Endodermal cell (in vitro differentiated cells): ENCODE data around the gene MEX3D. TPM values are rescaled to one million over a fixed set of nuclear protein-coding genes. Genes with fewer than 3 reads are reported as not detected.
"Not testable (repeated sequence)": the region's sequence is repeated elsewhere in the genome, so short reads cannot be mapped to it uniquely, and the experiment has no call there.

Experiments used
- DNase-seq: peaks from one replicate; pipeline ENCODE4 v3.0.0-alpha.2; 2017
- H3K27ac ChIP-seq: 2 replicates; pipeline ENCODE4 v1.5.1; 2013; ENCODE audit warnings: mild to moderate bottlenecking, low read depth, low read length, moderate library complexity
- H3K27me3 ChIP-seq: 2 replicates; pipeline ENCODE4 v1.6.1; 2013; ENCODE audit warnings: mild to moderate bottlenecking, low read length, moderate library complexity; ENCODE audit not compliant: insufficient read depth, control insufficient read depth, poor library complexity, severe bottlenecking
- H3K36me3 ChIP-seq: 2 replicates; pipeline ENCODE4 v1.7.0; 2013; ENCODE audit warnings: mild to moderate bottlenecking, low read length, moderate library complexity; ENCODE audit not compliant: control insufficient read depth, insufficient read depth
- H3K4me1 ChIP-seq: one replicate; pipeline ENCODE4 v1.7.0; 2013; ENCODE audit warnings: low read length; ENCODE audit not compliant: control insufficient read depth, insufficient read depth
- H3K4me3 ChIP-seq: 2 replicates; pipeline ENCODE4 v1.5.1; 2013; ENCODE audit warnings: mild to moderate bottlenecking, low read length, moderate library complexity
- H3K9ac ChIP-seq: 2 replicates; pipeline ENCODE4 v1.6.1; 2013; ENCODE audit warnings: mild to moderate bottlenecking, low read length, moderate library complexity; ENCODE audit not compliant: poor library complexity, severe bottlenecking; ENCODE audit errors: extremely low read depth
- H3K9me3 ChIP-seq: 2 replicates; pipeline ENCODE4 v1.6.1; 2013; ENCODE audit warnings: mild to moderate bottlenecking, low read length, moderate library complexity; ENCODE audit not compliant: control insufficient read depth
- H3K27ac Mint-ChIP-seq: 2 replicates; pipeline ENCODE4 v1.8.0; 2020; ENCODE audit warnings: mixed read lengths
- H3K27me3 Mint-ChIP-seq: 2 replicates; pipeline ENCODE4 v1.8.0; 2021; ENCODE audit warnings: mild to moderate bottlenecking, mixed read lengths; ENCODE audit not compliant: insufficient read depth
- H3K36me3 Mint-ChIP-seq: 2 replicates; pipeline ENCODE4 v1.8.0; 2020; ENCODE audit warnings: low read depth, mixed read lengths
- H3K4me1 Mint-ChIP-seq: 2 replicates; pipeline ENCODE4 v1.8.0; 2020; ENCODE audit warnings: mixed read lengths
- H3K4me3 Mint-ChIP-seq: 2 replicates; pipeline ENCODE4 v1.8.0; 2020; ENCODE audit warnings: mild to moderate bottlenecking, moderate library complexity, mixed read lengths
- H3K9me3 Mint-ChIP-seq: 2 replicates; pipeline ENCODE4 v1.8.0; 2020; ENCODE audit warnings: mild to moderate bottlenecking, mixed read lengths
- WGBS, 2 experiments: methylation state at CpG; one replicate each; pipeline versions ENCODE4 v1.1.5 to v1.1.7; 2013; ENCODE audit warnings: missing lambda C conversion rate in 2 of 2, mixed read lengths in 1 of 2; ENCODE audit not compliant: insufficient coverage in 1 of 2, insufficient read length in 1 of 2; 5-methylcytosine and 5-hydroxymethylcytosine counted together
- total RNA-seq, 2 donors: library from RNA; stranded (reverse); fragmentation: NEBNext Ultra II Directional in 1 of 2; extraction: Animal tissue kit (Norgen Biotek cat#: 25700) in 1 of 2; gene quantifications; 2 replicates in 1 of 2; 3 replicates in 1 of 2; pipeline ENCODE4 v1.2.1, GENCODE V29; 2021
- TF ChIP-seq, protein P1 (sequence below): fragments of 200-600 bp; sonication (generic); conservative IDR thresholded peaks from 2 replicates; pipeline ENCODE4 v1.5.0; 2021; ENCODE audit warnings: antibody characterized with exemption, mild to moderate bottlenecking

Gene MEX3D
- total RNA-seq, 2 donors from 2014 or later = 94.1 to 103 TPM

DNA sequence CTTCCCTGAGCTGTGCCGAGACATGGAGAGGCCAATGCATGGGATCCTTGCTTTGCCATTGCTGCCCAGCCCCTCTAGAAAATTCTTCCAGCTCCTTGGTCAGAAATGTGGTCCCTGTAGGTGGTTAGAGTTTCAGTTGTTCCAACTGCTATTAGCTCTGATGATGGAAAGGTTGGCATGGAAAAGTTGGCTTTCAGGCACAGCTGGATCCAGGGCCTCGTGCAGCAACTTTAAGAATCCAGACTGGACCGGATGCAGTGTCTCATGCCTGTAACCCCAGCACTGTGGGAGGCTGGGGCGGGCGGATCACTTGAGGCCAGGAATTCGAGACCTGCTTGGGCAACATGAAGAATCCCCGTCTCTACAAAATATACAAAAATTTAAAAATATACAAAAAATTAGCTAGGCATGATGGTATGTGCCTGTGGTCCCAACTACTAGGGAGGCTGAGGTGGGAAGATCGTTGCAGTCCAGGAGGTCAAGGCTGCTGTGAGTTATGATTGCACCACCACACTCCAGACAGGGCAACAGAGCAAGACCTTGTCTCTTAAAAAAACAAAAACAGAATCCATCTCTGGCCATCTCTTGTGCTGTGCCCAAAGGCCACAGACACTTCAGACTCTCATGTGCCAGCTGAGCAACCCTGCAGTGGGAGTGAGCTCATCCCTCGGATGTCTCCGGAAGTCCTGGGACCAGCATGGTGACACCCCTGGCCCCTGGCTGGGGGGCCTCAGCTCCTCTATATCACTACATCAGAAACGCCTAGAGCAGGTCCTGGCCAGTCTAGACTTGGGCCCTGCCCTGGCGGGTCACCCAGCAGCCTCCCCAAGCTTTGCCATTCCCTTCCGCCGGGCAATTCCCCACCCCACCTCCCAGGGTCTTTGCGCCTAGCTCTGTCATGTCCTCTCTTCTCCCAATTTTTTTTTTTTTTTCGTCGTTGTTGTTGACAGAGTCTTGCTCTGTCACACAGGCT lies 16.8 kb downstream of the MEX3D start:
- no peak overlapping the region for H3K27ac ChIP-seq
- no peak for DNase-seq
- H3K36me3 ChIP-seq = peaks cover 9% of the 10 kb centered on the region
- H3K4me1 Mint-ChIP-seq = no peaks in the 10 kb centered on the region
- H3K27me3 Mint-ChIP-seq = no peaks in the 10 kb centered on the region
- no peaks in the 10 kb centered on the region for H3K27me3 ChIP-seq
- TF ChIP-seq, protein P1, sequence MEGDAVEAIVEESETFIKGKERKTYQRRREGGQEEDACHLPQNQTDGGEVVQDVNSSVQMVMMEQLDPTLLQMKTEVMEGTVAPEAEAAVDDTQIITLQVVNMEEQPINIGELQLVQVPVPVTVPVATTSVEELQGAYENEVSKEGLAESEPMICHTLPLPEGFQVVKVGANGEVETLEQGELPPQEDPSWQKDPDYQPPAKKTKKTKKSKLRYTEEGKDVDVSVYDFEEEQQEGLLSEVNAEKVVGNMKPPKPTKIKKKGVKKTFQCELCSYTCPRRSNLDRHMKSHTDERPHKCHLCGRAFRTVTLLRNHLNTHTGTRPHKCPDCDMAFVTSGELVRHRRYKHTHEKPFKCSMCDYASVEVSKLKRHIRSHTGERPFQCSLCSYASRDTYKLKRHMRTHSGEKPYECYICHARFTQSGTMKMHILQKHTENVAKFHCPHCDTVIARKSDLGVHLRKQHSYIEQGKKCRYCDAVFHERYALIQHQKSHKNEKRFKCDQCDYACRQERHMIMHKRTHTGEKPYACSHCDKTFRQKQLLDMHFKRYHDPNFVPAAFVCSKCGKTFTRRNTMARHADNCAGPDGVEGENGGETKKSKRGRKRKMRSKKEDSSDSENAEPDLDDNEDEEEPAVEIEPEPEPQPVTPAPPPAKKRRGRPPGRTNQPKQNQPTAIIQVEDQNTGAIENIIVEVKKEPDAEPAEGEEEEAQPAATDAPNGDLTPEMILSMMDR = no peak
- no peaks in the 10 kb centered on the region for H3K9me3 Mint-ChIP-seq
- H3K4me3 ChIP-seq = no peak overlapping the region
- 88 to 92% methylated on average over 9 to 14 of the region's 17 CpGs for WGBS, 2 experiments
- no peak overlapping the region for H3K4me3 Mint-ChIP-seq
- H3K9me3 ChIP-seq = no peaks in the 10 kb centered on the region
- H3K4me1 ChIP-seq = no peaks in the 10 kb centered on the region
- H3K9ac ChIP-seq = no peak overlapping the region
- H3K36me3 Mint-ChIP-seq = peaks cover 7% of the 10 kb centered on the region
- H3K27ac Mint-ChIP-seq = no peak overlapping the region

DNA sequence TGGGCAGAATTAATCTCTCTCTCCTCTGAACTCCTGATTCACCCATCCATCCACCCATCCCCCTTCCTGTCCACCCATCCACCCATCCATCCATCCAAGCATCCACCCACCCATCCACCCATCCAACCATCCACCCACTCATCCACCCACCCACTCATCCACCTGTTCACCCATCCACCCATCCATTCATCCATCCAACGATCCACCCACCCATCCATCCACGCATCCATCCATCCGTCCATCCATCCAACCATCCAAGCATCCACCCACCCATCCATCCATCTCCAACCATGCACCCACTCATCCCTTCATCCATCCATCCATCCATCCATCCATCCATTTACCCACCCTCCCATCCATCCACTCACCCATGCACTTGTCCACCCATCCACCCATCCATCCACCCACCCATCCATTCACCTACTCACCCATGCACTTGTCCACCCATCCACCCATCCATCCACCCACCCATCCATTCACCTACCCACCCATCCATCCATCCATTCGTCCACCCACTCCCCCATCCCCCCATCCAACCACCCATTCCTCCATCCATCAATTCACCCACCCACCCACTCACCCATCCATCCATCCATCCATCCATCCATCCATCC lies 18.7 kb downstream of the MEX3D start:
- Histone ChIP-seq H3K4me1 (no peaks in the 10 kb centered on the region), H3K9me3 (no peaks in the 10 kb centered on the region), H3K9ac (no peak overlapping the region), H3K36me3 (peaks cover 5% of the 10 kb centered on the region), H3K27me3 (no peaks in the 10 kb centered on the region), H3K27ac (no peak overlapping the region), H3K4me3 (no peak overlapping the region)
- no peak for DNase-seq
- Mint-ChIP-seq H3K36me3 (peaks cover 3% of the 10 kb centered on the region), H3K4me1 (no peaks in the 10 kb centered on the region), H3K27me3 (peaks cover 14% of the 10 kb centered on the region), H3K4me3 (no peak overlapping the region), H3K27ac (no peak overlapping the region), H3K9me3 (no peaks in the 10 kb centered on the region)
- TF ChIP-seq, protein P1 = no peak
- WGBS, 2 experiments = 85 to 100% methylated on average over 3 to 4 of the region's 4 CpGs

DNA sequence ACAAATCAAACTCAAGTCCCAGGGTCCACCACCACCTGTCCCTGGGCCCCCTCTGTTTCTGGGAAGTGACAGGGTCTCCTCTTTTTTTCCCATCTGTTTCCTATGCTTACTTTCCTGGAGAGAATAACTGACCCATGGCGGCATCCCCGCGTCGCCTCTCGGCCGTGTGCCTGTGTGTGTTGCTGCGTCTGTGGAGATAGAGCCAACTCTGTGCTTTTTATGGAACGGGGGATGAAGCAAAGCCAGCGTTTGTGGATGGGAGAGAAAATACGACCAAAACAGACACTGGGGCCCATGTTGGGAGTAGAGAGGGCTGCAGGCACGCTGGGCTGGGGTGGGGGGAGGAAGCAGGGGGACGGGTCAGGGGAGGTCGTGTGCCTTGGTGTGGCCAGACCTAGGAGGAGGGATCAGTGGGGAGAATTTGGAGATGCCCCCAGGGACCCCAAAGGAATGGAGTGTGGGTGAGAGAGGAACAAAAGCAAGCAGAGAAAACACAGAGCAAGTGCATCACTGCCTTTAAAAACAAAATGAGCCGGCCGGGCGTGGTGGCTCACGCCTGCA lies 27.7 kb downstream of the MEX3D start:
- Histone ChIP-seq H3K27ac (no peak overlapping the region), H3K9me3 (no peaks in the 10 kb centered on the region), H3K36me3 (no peaks in the 10 kb centered on the region), H3K4me1 (no peaks in the 10 kb centered on the region), H3K4me3 (no peak overlapping the region), H3K27me3 (peaks cover 7% of the 10 kb centered on the region), H3K9ac (no peak overlapping the region)
- 69 to 78% methylated on average over 16 to 17 of the region's 17 CpGs for WGBS, 2 experiments
- H3K27ac Mint-ChIP-seq = no peak overlapping the region
- no peaks in the 10 kb centered on the region for H3K9me3 Mint-ChIP-seq
- TF ChIP-seq, protein P1 = no peak
- peaks cover 37% of the 10 kb centered on the region for H3K27me3 Mint-ChIP-seq
- peak overlapping the region; percentile 23 for H3K4me3 Mint-ChIP-seq
- DNase-seq = no peak
- no peaks in the 10 kb centered on the region for H3K36me3 Mint-ChIP-seq
- no peaks in the 10 kb centered on the region for H3K4me1 Mint-ChIP-seq

DNA sequence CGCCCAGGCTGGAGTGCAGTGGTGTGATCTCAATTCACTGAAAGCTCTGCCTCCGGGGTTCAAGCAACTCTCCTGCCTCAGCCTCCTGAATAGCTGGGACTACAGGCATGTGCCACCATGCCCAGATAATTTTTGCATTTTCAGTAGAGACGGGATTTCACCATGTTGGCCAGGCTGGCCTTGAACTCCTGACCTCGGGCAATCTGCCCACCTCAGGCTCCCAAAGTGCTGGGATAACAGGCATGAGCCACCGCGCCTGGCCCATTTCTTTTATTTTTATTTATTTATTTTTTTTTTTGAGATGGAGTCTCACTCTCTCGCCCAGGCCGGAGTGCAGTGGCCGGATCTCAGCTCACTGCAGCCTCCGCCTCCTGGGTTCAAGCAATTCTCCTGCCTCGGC lies 28.4 kb downstream of the MEX3D start:
- WGBS, 2 experiments = 95 to 96% methylated on average over 7 to 9 of the region's 11 CpGs

More for the DNA sequence above, 28.4 kb downstream of the MEX3D start:
- not testable (repeated sequence) for H3K27me3 ChIP-seq, H3K4me3 Mint-ChIP-seq, DNase-seq, H3K36me3 ChIP-seq, H3K27ac ChIP-seq, H3K27ac Mint-ChIP-seq, H3K9ac ChIP-seq, H3K36me3 Mint-ChIP-seq, H3K4me1 Mint-ChIP-seq, H3K9me3 ChIP-seq, H3K4me1 ChIP-seq, H3K9me3 Mint-ChIP-seq, H3K4me3 ChIP-seq
- peaks cover 34% of the 10 kb centered on the region for H3K27me3 Mint-ChIP-seq
